ENCODE measurements around the gene SVEP1.

GRCh38 chr9:110346325-110346724, 233.2 kb downstream of the SVEP1 start:
- TF ChIP-seq POLR2A (IDR thresholded peaks at IDR 0.05) (no peak), CTCF (IDR thresholded peaks at IDR 0.05) (no peak), EP300 (IDR thresholded peaks at IDR 0.05) (no peak)

All from gastroesophageal sphincter (tissue), 3 donors.